Hematopoietic multipotent progenitor cell (in vitro differentiated cells): ENCODE data around the gene FAM210B. TPM values are rescaled to one million over a fixed set of nuclear protein-coding genes. Genes with fewer than 3 reads are reported as not detected.

Source experiments
- total RNA-seq: library from RNA; depleted of rRNA; stranded (reverse); fragments of >200 nt; gene quantifications from one replicate; pipeline ENCODE4 v1.2.3, GENCODE V29; 2012

Gene FAM210B
- total RNA-seq, 1 donor, result 27.5 TPM

Other genes starting within 250 kb of the FAM210B start
- gene MC3R, start 110.2 kb upstream of the FAM210B start, total RNA-seq, result not detected
- 1.6 TPM for gene AURKA, start 33.2 kb downstream of the FAM210B start, total RNA-seq
- gene CSTF1, start 33.7 kb downstream of the FAM210B start, total RNA-seq, result 43.1 TPM
- gene CASS4, start 53.3 kb downstream of the FAM210B start, total RNA-seq, result 4.0 TPM
- 60.1 TPM for gene RTF2, start 109.7 kb downstream of the FAM210B start, total RNA-seq
- 0.54 TPM for gene FAM209A, start 165.8 kb downstream of the FAM210B start, total RNA-seq
- not detected for gene FAM209B, start 174.3 kb downstream of the FAM210B start, total RNA-seq